GM21447 (cell line): ENCODE measurements around the gene KRTAP9-6.
"Not testable (repeated sequence)": the region's sequence is repeated elsewhere in the genome, so short reads cannot be mapped to it uniquely, and the experiment has no call there.

Experiments
- ATAC-seq: cut with Tn5 transposase; IDR thresholded peaks from one replicate; pipeline ENCODE4 v1.9.1; 2021; ENCODE audit not compliant: unreplicated experiment

KRTAP9-6 gene, protein sequence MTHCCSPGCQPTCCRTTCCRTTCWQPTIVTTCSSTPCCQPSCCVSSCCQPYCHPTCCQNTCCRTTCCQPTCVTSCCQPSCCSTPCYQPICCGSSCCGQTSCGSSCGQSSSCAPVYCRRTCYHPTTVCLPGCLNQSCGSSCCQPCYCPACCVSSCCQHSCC

GRCh38 chr17:41265078-41265477, at the start of gene KRTAP9-6:
Gene KRTAP9-6, plus strand, starts transcription at chr17:41265378. Its CDS starts 0 bp downstream, at chr17:41265378.
- no peak for ATAC-seq

DNA sequence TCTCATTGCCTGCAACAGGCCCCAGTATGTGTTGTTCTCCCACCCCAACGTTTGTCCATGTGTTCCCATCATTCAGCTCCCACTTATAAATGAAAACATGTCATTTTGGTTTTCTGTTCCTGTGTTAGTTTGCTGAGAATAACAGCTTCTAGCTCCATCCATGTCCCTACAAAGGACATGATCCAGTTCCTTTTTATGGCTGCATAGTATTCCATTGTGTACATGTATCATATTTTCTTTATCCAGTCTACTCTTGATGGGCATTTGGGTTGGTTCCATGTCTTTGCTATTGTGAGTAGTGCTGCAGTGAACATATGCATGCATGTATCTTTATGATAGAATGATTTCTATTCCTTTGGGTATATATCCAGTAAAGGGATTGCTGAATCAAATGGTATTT, 49.5 kb upstream of the KRTAP9-6 start:
- no peak for ATAC-seq

GRCh38 chr17:41223821-41224220, 41.4 kb upstream of the KRTAP9-6 start:
- ATAC-seq = no peak

DNA sequence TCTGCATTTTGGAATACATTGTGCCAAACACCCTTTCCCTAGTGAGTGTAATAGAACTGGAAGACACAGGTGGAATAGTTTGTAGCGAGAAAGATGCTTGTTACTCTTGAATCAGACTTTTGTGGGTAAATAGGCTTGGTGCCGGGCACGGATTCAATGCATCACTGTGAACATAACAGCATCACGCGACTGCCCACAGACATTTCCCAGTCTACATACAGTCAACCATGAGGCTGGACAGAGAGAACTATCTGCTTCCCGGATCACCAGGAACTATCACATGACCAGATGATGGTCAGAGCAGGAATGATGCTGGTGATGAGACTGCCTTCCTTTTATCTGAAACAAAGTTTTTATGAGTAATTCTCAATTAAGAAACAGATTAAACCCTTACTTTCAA, 39.1 kb upstream of the KRTAP9-6 start:
- no peak for ATAC-seq

DNA sequence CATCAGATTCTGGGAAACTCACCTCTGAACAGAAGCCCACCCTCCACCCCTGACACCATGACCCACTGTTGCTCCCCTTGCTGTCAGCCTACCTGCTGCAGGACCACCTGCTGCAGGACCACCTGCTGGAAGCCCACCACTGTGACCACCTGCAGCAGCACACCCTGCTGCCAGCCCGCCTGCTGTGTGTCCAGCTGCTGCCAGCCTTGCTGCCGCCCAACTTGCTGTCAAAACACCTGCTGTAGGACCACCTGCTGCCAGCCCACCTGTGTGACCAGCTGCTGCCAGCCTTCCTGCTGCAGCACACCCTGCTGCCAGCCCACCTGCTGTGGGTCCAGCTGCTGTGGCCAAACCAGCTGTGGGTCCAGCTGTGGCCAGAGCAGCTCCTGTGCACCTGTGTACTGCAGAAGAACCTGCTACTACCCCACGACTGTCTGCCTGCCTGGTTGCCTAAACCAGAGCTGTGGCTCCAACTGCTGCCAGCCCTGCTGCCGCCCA, 38.5 kb upstream of the KRTAP9-6 start, which contains the start of gene KRTAP9-2:
Gene KRTAP9-2 (plus strand): TSS at position 51 of the 498 bp plus-strand sequence. CDS start 7 bp downstream, at position 58.
- ATAC-seq = not testable (repeated sequence)

GRCh38 chr17:41230094-41230493, 35.1 kb upstream of the KRTAP9-6 start:
- ATAC-seq = no peak

DNA sequence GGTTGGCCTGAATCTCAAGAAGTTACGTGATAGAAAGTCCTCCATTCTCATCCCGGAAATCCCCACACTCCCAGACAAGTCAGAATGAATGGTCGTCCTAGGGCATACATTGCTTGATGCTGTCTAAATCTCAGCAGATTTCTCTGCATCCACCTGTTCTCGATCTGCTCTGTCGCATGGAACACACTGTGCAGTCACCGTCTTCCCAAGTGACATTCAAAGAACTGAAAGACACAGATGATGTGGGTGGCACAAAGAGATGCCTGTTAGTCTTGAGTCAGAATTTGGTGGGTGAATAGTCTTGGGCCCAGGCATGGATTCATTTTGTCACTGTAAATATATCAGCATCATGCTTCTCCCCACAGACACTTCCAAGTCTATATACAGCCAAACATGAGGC, 33.4 kb upstream of the KRTAP9-6 start:
- no peak for ATAC-seq

DNA sequence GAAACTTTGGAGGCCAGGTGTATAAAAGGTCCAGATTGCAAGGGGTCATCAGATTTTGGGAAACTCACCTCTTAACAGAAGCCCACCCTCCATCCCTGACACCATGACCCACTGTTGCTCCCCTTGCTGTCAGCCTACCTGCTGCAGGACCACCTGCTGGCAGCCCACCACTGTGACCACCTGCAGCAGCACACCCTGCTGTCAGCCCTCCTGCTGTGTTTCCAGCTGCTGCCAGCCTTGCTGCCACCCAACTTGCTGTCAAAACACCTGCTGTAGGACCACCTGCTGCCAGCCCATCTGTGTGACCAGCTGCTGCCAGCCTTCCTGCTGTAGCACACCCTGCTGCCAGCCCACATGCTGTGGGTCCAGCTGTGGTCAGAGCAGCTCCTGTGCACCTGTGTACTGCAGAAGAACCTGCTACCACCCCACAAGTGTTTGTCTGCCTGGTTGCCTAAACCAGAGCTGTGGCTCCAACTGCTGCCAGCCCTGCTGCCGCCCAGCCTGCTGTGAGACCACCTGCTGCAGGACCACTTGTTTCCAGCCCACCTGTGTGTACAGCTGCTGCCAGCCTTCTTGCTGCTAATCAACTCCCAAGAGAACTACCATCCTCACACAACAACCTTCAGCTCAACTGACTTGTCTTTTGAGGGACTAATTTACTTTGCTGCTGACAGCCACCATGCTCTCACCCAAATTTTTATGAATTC, 32.6 kb upstream of the KRTAP9-6 start, which contains the start of gene KRTAP9-3:
Gene KRTAP9-3 (plus strand): TSS at position 51 of the 707 bp plus-strand sequence. CDS start 53 bp downstream, at position 104.
- not testable (repeated sequence) for ATAC-seq

DNA sequence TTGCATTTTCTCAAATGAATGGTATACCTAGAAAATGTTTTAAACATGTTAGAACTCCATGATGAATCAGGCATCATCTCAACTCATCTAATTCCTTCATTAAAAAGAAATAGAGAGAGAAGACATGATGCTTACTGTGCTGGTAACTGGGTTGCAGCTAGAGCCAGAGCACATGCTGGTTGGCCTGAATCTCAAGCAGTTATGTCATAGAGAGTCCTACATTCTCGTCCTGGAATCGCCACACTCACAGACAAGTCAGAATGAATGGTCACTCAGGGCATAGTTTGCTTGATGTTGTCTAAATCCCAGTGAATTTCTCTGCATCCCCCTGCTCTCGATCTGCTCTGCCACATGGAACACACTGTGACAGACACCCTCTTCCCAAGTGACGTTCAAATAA, 28.1 kb upstream of the KRTAP9-6 start:
- ATAC-seq = not testable (repeated sequence)

DNA sequence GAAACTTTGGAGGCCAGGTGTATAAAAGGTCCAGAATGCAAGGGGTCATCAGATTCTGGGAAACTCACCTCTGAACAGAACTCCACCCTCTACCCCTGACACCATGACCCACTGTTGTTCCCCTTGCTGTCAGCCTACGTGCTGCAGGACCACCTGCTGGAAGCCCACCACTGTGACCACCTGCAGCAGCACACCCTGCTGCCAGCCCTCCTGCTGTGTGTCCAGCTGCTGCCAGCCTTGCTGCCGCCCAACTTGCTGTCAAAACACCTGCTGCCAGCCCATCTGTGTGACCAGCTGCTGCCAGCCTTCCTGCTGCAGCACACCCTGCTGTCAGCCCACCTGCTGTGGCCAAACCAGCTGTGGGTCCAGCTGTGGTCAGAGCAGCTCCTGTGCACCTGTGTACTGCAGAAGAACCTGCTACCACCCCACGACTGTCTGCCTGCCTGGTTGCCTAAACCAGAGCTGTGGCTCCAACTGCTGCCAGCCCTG, 27.2 kb upstream of the KRTAP9-6 start, which contains the start of gene KRTAP9-8:
Gene KRTAP9-8 (plus strand): TSS at position 51 of the 489 bp plus-strand sequence. CDS start 53 bp downstream, at position 104.
- not testable (repeated sequence) for ATAC-seq

GRCh38 chr17:41246995-41247787, 18.0 kb upstream of the KRTAP9-6 start:
- ATAC-seq = not testable (repeated sequence)

DNA sequence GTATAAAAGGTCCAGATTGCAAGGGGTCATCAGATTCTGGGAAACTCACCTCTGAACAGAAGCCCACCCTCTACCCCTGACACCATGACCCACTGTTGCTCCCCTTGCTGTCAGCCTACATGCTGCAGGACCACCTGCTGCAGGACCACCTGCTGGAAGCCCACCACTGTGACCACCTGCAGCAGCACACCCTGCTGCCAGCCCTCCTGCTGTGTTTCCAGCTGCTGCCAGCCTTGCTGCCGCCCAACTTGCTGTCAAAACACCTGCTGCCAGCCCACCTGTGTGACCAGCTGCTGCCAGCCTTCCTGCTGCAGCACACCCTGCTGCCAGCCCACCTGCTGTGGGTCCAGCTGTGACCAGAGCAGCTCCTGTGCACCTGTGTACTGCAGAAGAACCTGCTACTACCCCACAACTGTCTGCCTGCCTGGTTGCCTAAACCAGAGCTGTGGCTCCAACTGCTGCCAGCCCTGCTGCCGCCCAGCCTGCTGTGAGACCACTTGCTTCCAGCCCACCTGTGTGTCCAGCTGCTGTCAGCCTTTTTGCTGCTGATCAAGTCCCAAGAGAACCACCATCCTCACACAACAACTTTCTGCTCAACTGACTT, 15.4 kb upstream of the KRTAP9-6 start, which contains the start of gene KRTAP9-4:
Gene KRTAP9-4 (plus strand): TSS at position 51 of the 604 bp plus-strand sequence. CDS start 34 bp downstream, at position 85.
- not testable (repeated sequence) for ATAC-seq

GRCh38 chr17:41251261-41251660, 13.9 kb upstream of the KRTAP9-6 start:
- ATAC-seq = no peak

DNA sequence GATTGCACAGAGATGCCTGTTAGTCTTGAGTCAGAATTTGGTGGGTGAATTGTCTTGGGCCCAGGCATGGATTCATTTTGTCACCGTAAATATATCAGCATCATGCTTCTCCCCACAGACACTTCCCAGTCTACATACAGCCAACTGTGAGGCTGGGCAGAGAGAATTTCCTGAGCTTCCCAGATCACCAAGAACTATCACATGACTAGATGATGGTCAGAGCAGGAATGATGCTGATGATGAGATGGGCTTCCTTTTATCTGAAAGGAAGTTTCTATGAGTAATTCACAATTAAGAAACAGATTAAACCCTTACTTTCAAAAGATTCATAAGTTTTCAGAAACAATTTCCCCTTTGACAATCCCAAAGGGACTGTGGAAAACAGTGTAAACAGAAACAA, 10.3 kb upstream of the KRTAP9-6 start:
- ATAC-seq = no peak

DNA sequence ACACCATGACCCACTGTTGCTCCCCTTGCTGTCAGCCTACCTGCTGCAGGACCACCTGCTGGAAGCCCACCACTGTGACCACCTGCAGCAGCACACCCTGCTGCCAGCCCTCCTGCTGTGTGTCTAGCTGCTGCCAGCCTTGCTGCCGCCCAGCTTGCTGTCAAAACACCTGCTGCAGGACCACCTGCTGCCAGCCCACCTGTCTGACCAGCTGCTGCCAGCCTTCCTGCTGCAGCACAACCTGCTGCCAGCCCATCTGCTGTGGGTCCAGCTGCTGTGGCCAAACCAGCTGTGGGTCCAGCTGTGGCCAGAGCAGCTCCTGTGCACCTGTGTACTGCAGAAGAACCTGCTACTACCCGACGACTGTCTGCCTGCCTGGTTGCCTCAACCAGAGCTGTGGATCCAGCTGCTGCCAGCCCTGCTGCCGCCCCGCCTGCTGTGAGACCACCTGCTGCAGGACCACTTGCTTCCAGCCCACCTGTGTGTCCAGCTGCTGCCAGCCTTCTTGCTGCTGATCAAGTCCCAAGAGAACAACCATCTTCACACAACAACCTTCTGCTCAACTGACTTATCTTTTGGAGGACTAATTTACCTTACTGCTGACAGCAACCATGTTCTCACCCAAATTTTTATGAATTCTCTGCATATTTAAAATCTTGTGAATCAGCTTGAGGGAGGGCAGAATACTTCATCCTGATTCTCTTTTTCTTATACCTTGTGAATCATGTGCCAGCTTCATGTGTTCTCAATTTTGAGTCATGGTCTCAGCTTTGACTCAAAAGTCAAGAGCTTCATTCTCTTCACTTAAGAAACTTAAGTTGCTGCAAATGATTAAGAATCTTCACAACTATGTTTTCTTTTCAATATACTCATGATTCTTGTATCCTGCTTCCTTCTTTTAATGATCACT, 9.5 kb upstream of the KRTAP9-6 start, which contains the start of gene KRTAP9-9:
Gene KRTAP9-9 (plus strand): TSS at position 4 of the 910 bp plus-strand sequence.
- ATAC-seq = not testable (repeated sequence)

DNA sequence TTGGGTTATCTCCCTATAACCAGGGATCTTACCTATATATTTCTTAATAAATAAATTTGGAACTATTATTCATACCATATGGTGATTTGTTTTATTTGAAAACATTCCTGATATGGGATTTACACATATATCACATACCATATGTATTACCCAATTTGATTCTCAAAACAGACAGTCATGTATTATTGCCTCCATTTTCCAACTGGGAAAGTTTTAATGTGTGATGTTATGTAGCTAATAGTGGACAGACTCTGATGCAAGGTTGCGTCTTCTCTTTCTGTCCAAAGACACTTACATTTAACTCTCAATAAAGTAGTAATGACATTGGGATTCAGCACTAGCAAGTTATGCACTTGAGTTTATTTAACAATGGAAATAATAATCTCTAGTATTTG, 8.9 kb upstream of the KRTAP9-6 start:
- ATAC-seq = no peak

DNA sequence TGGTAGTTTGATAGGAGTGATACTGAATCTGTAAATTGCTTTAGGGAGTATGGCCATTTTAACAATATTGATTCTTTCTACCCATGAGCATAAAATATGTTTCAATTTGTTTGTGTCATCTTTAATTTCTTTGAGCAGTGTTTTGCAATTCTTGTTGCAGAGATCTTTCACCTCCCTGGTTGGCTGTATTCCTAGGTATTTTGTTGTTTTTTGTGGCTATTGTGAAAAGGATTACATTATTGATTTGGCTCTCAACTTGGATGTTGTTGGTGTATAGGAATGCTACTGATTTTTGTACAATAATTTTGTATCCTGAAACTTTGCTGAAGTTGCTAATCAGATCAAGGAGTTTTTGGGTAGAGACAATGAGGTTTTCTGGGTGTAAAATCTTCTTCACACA, 6.8 kb upstream of the KRTAP9-6 start:
- ATAC-seq = no peak

DNA sequence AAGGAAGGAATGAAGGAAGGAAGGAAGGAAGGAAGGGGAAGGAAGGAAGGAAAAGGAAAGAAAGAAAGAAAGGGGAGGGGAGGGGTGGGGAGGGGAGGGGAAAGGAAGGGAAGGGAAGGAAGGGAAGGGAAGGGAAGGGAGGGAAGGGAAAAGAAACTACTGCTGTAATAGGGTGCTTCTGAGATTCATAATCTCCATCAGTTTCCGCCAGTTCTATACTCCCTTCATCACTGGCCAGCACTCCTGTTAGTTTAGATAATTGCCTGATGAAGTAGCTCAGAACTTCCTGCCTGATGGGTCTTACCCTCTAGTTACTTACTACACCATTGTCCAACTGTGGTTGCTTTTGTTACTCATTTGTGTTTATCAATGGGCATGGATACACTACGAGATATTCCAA, 2.0 kb upstream of the KRTAP9-6 start:
- no peak for ATAC-seq

DNA sequence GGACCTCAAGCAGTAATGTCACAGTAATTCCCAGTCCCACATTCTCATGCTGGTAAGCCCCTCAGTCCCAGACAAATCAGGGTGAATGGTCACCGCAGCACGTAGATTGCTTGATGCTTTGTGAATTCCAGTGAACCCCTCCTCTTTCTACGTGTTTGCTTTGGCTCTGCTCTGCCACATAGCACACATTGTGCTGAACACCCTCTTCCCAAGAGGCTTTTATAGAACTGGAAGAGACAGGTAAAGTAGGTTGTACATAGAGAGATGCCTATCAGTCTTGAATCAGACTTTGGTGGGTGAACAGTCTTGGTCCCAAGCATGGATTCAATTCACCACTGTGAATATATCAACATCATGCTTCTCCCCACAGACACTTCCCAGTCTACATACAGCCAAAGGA, 579 bp upstream of the KRTAP9-6 start:
- ATAC-seq = no peak
